HG03558 (cell line): ENCODE measurements around the gene ABR.
"Not testable (repeated sequence)": the region's sequence is repeated elsewhere in the genome, so short reads cannot be mapped to it uniquely, and the experiment has no call there.

Source experiments
- ATAC-seq: cut with Tn5 transposase; IDR thresholded peaks from one replicate; pipeline ENCODE4 v1.9.1; 2021; ENCODE audit warnings: moderate number of reproducible peaks; ENCODE audit not compliant: unreplicated experiment; ENCODE audit errors: extremely low read depth

The ABR gene

DNA sequence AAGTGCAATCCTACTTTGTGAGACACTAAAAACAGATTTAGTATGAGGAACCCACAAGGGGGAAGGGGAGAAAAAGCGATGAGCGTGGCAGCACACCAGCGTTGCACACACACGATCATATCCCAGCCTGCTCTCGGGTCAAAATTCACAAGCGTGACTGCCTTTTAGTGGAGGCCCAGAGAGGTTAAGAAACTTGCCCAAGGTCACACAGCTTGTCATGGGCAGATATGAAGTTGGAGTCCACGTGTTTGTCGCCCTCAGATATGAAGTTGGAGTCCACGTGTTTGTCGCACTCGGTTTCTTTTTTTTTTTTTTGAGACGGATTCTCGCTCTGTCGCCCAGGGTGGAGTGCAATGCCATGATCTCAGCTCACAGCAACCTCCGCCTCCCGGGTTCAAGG lies 124.5 kb downstream of the ABR start:
- ATAC-seq: no peak

DNA sequence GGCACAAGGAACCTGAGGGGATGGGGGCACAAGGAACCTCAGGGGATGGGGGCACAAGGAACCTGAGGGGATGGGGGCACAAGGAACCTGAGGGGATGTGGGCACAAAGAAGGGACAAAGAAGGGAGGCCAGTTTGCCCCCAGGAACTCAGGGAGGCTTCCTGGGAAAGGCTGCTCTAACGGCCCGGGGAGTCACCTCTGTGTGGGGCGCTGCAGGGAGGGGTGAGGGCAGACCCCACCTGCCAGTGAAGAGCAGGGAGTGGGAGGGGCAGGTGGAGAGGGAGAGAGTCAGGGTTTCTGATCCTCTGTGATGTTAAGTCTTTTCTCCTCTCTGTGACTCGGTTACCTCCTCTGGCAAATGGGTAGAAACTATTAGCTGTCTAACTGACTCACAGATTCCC lies 125.1 kb downstream of the ABR start:
- ATAC-seq: no peak

DNA sequence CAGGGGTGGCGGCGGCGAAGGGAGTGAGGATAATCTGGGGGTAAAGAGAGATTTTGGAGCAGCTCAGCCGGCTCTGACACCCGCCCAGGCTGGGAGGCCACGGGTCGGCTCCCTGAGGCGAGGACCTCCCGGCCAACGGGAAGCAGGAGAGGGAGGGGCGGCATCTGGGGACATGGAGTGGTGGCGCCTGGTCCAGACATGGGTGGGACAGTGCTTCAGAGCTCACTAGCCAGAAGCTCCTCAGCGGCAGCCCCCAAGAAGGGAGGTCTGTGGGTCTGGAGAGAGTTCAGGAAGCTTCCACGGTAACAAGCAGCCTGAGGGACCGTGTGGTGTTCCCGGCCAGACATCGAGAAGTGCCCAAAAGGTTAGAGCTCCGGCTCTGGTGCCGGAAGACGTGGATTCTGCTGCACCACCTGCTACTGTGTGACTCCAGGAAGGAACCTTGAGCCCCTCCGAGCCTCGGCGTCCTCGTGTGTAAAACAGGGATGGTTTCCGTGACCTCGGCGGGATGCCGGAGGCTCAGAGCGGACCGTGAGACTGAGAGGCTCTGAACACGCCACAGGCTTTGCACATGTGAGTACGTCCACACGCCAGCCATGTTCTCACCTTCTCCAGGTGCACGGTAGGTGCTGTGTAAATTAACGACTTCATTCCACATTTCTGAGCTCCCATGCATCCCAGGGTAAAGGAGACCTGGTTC lies 126.0 kb downstream of the ABR start:
- no peak for ATAC-seq

DNA sequence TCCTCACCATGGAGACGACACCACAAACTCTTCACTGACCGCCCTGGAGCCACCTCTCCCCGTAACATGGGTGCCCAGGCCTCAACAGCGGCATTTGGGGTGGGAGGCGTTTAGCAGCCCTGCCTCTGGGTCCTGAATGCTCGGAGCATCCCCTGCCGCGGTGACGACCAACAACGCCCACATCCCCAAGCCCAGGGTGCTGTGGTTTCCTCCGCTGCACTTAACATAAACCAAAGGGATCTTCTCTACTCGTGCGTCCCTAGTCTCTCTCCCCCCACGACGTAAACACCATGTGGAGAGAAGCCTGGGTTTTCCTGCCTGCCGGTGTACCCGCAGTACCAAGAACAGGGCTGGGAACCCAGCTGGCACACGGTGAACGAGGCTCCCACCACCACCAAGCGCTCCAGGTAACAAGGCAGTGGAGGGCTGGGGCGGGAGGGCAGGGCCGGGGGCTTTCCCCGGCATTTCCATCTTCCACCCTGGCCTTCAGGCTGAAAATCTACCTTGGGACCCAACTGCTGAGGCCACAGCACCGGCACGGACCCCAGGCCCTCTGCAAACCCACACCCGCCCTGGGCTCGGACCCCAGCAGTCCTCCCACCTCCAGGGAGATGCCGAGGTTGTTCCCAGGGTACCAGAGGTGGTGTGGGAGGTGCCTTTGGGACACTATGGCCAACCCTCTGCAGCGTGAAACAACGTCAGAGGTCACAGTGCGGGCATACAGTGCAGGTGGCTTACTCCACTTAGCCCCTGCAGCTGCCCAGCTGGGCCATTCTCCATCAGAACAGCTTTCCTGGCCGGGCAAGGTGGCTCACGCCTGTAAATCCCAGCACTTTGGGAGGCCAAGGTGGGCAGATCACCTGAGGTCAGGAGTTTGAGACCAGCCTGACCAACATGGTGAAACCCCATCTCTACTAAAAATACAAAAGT lies 128.5 kb downstream of the ABR start:
- ATAC-seq: no peak

DNA sequence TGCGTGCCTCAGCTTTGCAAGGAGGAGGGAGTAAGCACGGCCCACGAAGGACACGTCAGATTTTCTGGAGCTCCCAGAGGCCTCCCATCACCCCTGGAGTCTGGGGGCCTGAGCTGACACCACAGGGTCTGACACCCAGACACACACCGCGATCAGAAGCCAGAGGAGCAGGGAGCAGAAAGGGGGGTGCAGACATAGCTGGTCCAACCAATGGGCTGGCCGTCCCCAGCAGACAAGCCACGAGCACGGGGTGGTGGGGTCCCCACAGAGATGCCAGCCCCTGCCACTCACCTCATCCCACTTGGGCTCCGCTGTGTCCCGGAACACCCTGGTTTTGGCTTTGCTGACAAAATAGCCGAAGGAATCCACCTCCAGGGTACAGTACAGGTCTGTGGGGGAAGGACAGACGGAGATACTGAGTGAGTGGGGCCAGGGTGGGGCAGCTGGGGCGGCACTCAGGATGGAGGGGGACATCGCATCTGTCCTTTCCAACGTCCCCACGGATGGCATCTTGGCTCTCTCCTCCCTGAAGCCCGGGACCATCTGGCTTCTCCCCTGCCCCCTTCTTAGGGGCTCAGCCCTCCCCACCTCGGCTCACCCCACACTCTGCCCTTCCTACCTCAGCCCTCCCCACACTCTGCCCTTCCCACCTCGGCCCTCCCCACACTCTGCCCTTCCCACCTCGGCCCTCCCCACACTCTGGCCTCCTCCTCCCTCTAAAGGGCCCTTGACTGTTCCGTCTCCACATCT lies 129.4 kb downstream of the ABR start:
- ATAC-seq: no peak

DNA sequence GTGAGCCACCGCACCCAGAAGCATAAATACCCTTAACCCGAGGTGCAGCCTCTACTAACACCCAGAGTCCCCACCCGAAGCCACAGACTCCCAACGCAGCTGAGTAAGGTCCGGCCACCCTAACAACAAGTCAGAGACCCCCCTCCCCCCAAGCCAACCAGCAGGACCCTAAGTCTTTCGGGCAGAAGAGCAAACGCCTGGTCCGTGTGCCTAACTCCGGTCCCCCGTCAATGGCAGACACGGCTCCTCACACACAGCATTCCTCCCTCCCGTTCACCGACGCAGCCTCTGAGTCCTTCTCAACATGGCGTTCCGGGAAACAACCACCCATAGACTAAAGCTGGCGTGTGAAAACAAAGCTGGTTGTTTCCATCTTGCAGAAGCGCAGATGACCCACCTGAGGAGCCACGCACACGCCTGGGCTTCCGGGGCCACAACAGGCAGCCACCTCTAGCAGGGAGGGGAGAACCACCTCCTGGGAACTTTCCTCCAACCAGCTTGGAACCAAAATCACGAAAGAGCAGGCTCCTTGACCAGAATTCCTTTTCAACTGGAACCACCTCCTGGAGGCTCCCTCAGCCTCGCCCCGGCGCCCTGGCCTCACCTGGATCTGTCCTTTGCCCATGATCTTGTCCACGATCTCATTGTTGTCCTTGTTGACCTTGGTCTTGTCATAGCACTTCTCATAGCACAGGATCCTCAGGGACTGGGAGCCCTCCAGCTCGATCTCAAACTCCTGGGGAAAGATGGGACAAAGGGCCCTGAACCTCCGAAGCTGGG lies 130.1 kb downstream of the ABR start:
- ATAC-seq: no peak

DNA sequence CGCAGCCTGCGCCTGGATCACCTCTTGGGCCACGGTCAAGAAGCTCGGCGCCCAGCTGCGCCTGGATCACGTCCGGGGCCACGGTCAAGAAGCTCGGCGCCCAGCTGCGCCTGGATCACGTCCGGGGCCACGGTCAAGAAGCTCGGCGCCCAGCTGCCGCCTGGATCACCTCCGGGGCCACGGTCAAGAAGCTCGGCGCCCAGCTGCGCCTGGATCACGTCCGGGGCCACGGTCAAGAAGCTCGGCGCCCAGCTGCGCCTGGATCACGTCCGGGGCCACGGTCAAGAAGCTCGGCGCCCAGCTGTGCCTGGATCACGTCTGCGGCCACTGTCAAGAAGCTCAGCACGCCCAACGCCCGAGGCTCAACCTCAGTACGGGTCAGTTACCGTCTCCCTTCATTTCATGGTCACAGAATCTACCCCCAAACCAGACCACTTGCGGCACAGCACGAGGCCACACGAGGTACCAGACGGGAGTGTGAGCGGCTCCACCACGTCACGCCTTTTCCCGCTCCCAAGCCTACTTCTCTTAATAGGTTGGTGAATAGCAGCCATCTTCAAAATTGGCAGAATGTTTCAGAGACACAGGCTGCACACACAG lies 131.2 kb downstream of the ABR start:
- ATAC-seq: not testable (repeated sequence)

DNA sequence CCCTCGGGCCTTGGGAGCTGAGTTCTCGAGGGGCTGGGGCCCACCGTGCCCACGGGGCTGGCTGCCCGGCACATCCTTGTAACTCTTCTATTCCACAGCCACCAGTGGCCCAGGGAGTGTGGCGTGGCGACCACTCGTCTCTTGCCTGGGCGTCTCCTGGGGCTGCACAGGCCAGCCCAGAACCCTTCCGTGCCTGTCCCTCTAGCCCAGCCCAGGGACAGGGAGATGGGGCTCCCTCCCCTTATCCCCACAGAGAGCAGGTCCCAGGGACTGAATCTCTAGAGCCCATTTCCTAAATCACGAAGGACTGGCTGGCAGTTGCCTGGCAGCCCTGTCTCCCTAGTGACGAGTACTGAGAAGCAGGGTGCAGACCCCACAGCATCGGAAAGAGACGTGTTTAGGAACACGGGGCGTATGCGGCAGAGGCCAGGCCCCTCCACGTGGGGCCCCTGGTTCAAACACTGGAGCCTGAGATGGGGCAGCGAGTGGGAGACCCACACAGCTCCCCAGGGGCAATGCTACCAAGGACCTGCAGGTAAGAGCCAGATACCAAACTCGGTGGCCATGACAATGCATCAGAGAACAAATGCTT lies 131.8 kb downstream of the ABR start:
- no peak for ATAC-seq

DNA sequence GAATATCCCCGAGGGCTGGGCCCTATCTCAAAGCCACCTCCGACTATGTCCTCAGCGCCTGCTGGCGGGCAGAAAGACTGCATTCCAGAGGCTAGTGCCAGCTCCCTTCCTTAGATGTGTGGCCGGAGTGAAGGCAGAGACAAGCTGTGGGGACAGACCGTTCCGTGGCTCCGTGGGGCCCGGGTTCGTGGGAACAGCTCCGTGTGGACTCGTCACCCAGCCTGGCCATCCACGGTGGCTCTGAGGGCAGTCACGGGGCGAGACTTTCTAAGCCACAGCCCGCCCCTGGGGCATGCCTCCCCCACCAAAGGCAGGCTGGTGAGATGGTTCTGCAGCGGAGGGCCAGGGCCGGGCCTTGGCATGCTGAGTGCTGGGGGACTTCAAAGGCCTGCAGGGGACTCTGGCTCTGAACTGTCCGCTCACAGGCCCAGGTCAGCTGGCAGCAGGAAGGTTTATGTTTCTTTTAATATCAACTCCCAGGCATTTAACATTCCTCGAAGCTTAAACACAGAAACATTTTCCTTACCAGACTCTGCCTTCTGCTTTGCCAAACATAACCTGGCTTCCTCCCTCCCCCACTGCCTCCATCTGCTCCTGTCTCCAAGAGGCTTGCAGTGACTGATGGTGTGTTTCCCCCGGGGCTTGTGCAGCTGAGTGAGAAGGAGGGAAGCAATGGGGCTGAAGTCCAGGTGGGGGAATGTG lies 132.5 kb downstream of the ABR start:
- no peak for ATAC-seq

DNA sequence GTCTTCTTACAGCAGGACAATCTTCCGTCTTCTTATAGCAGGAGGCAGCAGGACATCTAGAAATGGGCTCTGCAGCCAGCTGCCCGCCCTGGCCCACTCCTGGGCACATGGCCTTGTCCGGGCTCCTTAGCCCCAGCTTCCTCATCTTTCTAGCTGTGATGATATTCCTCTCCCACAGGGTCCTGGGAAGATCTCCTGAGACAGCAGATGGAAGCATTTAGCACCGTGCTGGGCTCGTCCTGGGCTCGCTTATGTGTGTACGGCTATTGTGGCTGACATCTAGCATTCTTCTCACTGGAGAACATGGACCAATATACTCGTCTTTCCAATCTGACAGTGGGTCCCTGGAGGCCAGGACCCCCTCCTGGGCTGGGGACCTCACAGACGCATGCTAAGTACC lies 134.3 kb downstream of the ABR start:
- ATAC-seq: no peak

DNA sequence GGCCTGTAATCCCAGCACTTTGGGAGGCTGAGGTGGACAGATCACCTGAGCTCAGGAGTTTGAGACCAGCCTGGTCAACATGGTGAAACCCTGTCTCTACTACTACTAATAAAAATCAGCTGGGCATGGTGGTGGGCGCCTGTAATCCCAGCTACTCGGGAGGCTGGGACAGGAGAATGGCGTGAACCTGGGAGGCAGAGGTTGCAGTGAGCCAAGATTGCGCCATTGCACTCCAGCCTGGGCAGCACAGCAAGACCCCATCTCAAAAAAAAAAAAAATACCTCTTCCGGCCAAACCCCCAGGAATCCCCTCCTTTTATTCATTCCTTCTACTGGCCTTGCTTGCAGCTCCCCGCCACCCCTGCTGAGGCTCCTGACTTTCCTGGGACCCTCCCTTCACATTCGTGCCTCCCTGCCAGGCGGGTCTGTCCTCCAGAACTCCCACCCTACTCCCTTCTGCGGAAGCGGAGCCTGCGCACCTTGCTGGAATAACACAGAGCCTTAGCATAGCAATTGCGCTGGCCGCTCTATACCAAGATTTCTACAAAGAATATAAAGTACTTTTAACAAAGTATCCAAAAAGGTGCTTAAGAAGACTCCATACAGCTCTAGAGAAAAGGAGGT lies 135.3 kb downstream of the ABR start:
- not testable (repeated sequence) for ATAC-seq

DNA sequence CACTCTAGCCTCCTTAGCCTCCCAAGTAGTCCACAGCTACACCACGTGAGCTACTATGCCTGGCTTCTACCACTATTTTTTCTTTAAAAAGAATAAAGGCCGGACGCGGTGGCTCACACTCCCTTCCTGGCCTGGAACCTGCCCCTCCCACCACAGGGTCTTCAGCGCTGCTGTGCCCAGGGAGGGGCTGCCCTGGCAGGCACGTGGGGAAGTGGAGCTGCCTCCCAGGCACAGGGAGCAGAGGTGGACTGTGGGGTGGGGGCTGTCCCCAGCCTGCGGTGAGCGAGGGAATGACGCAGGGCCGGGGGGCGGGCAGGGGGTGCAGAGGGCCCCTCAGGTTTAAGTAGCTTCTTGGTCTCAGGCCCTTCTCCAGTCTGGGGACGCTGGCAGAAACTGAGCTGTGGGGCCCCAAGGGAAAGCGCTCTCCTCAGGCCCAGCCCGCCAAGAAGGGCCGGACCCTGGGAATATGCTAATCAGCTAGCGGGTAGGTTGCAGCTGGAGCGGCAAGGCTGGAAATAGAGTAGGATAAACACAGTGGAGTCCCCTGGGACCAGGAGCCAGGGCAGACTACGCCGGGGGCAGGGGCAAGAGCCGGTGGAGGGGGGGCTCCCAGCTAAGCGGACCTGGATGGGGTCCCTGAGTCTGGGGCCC lies 136.1 kb downstream of the ABR start:
- no peak for ATAC-seq

DNA sequence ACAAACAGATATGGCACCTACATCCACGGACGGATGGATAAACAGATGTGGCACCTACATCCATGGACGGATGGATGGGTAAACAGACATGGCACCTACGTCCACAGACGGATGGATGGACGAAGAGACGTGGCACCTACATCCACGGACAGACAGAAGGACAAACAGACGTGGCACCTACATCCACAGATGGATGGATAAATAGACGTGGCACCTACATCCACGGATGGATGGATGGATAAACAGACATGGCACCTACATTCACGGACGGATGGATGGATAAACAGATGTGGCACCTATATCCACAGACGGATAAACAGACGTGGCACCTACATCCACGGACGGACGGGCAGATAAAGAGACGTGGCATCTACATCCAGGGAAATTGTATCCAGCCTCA lies 137.3 kb downstream of the ABR start:
- no peak for ATAC-seq

DNA sequence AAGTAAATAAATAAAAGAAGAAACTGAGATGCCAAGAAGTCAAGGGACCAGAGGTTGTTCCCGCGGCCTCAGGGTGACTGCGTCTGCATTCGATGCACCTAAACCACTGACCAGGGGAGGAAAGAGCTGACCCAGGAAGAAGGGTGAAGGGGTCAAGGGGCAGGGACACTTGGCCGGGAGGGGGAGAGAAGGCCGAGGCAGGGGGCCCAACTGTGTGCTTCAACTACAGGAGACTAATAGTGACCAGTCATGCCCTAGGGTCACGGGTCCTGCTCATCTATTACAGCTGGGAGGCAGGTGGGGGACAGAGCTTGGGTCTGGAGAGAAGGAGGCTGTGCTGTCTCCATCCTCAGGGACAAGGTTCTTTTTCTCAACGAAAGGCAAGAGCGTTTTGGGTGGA lies 138.0 kb downstream of the ABR start:
- ATAC-seq: no peak

DNA sequence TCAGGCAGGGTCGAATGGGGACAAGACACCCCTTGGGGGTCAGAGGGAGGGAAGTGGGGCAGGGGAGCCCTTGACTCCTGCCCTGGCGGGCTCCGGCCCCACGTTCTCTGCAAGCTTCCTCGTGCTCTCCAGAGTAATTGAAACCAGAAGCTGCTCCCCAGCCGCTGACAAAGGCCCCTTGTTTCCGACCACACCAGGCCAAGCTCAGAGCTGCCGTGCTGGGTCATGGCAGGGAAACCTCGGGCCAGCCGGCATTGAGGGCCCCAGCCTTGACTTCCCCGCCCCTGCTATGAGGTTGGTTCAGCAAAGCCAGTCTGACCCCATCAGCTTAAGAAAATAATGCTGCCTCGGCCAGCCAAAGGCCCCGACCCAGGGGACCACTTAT lies 139.6 kb downstream of the ABR start:
- no peak for ATAC-seq

DNA sequence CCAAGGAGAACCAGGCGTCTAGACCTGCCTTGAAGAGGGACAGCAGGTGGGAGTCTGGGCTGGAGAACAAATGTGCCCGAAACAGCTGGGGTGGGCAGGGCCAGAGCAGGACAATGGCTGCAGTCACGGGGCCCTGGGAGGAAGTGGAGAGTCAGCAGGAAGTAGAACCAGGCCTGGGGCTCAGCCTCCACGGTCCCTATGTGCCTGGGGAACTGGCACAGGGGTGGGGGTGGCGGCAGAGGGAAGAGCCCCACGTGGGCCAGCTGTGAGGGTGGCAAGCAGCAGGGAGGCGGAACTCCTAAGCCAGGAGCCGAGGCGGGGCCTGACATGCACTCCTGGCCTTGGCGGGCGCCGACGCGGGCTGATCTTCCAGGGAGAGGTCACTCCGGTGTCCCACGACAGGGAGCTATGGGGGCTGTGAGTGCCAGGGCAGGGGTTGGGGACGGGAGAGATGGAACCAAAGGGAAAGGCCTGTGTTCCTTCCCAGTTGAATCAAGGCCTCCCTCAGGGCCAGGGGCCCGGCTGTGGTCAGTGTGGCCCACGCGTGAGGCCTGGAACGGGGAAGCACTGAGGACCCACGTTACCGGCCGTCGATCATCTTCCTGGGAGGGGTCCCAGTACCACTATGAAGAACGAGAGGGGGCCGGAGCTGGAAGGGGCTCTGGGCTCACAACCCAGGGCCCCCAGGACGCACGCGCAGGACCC lies 140.1 kb downstream of the ABR start:
- no peak for ATAC-seq

DNA sequence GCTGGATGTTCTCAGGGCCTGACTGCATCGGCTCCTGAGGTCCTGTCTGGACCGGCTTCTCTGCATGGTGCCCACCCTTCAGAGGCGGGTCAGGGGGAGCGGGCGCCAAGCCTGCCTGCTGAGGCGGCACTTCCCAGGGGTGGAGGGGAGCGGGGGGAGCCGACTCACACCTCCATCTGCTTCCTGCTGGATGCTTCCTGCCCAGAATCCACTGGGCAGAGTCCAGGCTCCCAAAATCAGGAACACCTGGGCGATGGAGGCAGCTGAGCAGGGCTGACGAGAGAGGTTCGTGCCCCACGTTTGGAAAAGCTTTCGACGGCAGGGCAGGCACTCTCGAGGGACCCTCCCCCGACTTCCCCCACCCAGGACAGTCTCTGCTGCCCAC lies 140.7 kb downstream of the ABR start:
- ATAC-seq: no peak
